Activated T-cell treated with anti-CD3 and anti-CD28 coated beads for 1 hour (primary cell): ENCODE results near the gene NTMT1.

Experiments used
- DNase-seq: peaks from one replicate; pipeline ENCODE4 v3.0.0-alpha.2; 2020; ENCODE audit warnings: low read depth

The NTMT1 gene

GRCh38 chr9:129597355-129598088, 28.4 kb upstream of the NTMT1 start:
- DNase-seq: no peak

GRCh38 chr9:129598089-129598596, 27.8 kb upstream of the NTMT1 start:
- DNase-seq: no peak

- no peak for DNase-seq
These were observed 24.8 kb upstream of the NTMT1 start for GRCh38 chr9:129601082-129601674.

GRCh38 chr9:129602598-129603415, 23.2 kb upstream of the NTMT1 start:
- DNase-seq: no peak

GRCh38 chr9:129604056-129604765, 21.8 kb upstream of the NTMT1 start:
- no peak for DNase-seq

- no peak for DNase-seq
These were observed 21.2 kb upstream of the NTMT1 start for GRCh38 chr9:129604766-129605163.

- no peak for DNase-seq
These were observed 19.6 kb upstream of the NTMT1 start for GRCh38 chr9:129606161-129607026.

GRCh38 chr9:129607027-129607387, 19.0 kb upstream of the NTMT1 start:
- DNase-seq: no peak

- DNase-seq: no peak
These were observed 17.1 kb upstream of the NTMT1 start for GRCh38 chr9:129608561-129609481.

- DNase-seq: peak; percentile 50
These were observed 16.3 kb upstream of the NTMT1 start for GRCh38 chr9:129609486-129610212.

- no peak for DNase-seq
These were observed 15.8 kb upstream of the NTMT1 start for GRCh38 chr9:129610213-129610472.

GRCh38 chr9:129610473-129611306, 15.3 kb upstream of the NTMT1 start:
- DNase-seq: peak; percentile 64

GRCh38 chr9:129611307-129611800, 14.6 kb upstream of the NTMT1 start:
- no peak for DNase-seq

- DNase-seq: no peak
These were observed 13.8 kb upstream of the NTMT1 start for GRCh38 chr9:129612123-129612522.

GRCh38 chr9:129612815-129613519, 13.0 kb upstream of the NTMT1 start:
- DNase-seq: no peak

- no peak for DNase-seq
These were observed 12.3 kb upstream of the NTMT1 start for GRCh38 chr9:129613520-129614175.

GRCh38 chr9:129614932-129615331, 11.0 kb upstream of the NTMT1 start:
- no peak for DNase-seq
